HG03575 (cell line): ENCODE results near the gene RTBDN.
"Not testable (repeated sequence)": the region's sequence is repeated elsewhere in the genome, so short reads cannot be mapped to it uniquely, and the experiment has no call there.

Experiments used
- ATAC-seq: cut with Tn5 transposase; IDR thresholded peaks from one replicate; pipeline ENCODE4 v1.9.1; 2021; ENCODE audit not compliant: unreplicated experiment, insufficient number of reproducible peaks, low FRiP score; ENCODE audit errors: extremely low read depth

RTBDN gene

DNA sequence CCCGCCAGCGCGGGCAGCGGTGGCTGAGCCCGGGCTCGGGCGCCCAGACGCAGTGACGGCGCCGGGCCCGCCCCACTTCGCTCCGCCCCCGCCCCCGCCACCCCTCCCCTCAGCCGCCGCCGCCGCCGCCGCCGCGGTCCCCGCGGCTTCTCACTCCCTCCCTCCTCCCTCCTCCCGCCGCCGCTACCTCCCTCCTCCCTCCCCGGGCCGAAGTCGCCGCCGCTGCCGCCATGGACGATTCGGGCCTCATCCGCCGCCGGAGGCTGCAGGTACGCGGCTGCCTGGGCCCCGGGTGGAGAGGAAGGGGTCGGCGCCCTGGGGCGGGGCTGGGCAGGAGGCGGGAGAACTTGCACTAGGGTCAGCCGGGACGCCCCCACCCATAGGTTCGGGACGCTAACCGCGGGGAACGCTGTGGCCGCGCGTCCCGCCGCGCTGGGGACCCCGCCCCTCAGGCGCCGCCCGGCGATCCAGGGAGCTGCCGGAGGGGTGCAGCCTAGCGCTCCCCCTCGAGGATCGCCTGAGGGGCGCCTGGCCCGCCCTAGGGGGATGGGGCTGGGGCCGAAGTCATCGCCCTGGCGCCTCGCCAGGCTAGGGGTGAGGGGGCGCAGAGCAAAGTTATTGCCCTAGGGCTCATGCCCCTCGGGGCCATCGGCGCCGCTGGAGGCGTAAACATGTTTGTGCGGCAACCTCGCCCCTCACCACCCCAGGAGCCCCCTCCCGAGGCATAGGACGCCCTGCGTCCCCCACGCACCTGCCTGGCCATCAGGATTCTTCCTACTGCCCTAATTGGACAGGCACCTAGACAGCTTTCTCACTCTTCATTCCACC lies 427 bp downstream of the RTBDN start:
- ATAC-seq = no peak

DNA sequence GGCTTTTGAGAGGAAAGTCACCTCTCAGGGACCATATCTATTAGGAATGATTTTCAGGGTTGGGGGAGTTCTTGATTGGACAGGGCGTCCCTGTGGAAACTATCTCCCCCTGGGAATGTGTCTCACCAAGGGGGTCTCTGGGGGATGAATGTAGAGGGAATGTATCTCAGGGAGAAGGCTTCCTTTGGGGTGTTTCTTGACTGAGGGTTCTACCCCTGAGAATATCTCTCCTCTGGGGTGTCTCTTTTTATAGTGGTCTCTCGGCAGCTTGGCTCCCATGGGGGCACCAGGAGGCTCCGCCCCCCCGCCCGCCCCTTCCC lies 1.0 kb downstream of the RTBDN start:
- ATAC-seq = no peak

- no peak for ATAC-seq
These were observed 5.9 kb downstream of the RTBDN start for GRCh38 chr19:12828494-12828893.

- no peak for ATAC-seq
These were observed 8.9 kb downstream of the RTBDN start for GRCh38 chr19:12825254-12826131.

DNA sequence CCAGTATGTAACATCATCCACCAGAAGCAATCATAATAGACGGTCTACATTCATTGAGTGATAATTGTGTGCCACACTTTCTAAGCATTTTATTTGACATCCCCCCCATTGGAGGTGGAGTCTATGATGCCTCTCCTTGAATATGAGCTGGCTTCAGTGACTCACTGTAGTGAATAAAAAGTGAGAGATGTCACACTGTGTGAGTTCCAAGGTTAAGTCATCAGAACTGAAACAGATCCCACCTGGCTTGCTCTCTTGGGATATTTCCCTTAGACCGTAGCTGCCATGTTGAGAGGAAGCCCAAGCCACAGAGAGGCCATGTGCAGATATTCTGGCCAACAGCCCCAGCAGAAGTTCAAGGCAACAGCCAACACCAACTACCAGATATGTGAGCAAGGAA lies 12.6 kb downstream of the RTBDN start:
- no peak for ATAC-seq

- not testable (repeated sequence) for ATAC-seq
These were observed 16.6 kb downstream of the RTBDN start for GRCh38 chr19:12817810-12818209.

- not testable (repeated sequence) for ATAC-seq
These were observed 17.2 kb downstream of the RTBDN start for GRCh38 chr19:12817188-12817587.

DNA sequence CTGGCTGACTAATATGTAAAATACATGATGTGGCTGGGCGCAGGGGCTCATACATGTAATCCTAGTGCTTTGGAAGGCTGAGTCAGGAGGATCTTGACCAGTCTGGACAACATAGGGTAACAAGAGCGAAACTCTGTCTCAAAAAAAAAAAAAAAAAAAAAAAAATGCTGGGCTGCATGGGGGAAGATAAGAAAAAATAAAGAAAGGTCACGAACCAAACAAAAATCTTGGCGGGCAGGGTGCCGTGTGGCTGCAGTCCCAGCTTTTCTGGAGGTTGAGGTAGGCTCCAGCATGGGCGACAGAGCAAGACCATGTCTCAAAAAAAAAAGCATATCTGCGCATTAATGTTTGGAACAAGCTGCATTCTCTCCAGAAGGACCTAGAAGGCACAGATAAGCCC lies 19.3 kb downstream of the RTBDN start:
- no peak for ATAC-seq

DNA sequence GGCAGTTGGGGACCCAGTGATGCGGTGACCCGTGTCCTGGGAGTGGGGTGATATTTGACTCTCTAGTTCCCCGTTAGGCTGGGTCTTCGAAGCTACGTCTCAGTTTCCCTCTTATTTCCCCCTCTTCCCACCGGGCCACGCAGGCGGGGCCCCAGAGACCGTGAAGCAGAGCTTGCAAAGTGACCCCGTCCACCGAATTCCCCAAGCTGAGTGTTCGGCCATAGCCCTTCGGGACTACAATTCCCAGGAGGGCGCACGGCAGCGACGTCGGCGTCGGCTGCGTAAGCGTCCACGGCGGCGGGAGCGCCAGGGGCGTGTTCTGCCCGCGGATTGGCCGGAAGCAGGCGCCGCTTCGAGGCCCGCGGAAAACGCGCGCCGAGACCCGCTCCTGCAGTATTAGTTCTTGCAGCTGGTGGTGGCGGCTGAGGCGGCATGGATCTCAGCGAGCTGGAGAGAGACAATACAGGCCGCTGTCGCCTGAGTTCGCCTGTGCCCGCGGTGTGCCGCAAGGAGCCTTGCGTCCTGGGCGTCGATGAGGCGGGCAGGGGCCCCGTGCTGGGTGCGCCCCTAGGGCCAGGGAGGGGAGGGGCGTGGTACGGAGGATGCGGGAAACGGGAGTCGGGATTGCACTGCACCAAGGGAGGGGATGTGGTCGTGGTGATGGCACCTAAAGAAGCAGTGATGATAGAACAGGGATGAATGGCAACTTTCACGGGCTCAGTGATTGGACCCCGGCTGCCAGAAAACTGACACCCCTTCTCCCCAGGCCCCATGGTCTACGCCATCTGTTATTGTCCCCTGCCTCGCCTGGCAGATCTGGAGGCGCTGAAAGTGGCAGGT lies 27.9 kb downstream of the RTBDN start, which contains the start of gene RNASEH2A:
TSS of gene RNASEH2A (plus strand) at position 343 of the 840 bp plus-strand sequence. CDS start at position 433, 90 bp downstream.
- ATAC-seq = no peak

DNA sequence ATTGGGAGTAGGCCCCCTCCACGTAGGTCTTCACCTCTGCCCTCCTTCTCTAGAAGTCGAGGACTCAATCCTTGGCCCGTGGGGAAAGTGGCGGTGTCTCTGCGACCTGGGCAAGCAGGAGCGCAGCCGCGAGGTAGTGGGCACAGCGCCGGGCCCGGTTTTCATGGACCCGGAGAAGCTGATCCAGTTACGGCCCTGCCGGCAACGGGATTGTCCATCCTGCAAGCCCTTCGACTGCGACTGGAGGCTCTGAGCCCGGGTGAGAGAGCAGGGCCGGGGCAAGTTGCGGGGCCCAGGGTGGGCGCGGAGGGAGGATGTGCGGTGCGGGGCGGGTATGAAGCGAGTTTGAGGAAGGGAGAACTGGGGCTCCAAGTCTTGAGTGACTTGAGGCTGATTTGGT lies 30.3 kb downstream of the RTBDN start:
- no peak for ATAC-seq

DNA sequence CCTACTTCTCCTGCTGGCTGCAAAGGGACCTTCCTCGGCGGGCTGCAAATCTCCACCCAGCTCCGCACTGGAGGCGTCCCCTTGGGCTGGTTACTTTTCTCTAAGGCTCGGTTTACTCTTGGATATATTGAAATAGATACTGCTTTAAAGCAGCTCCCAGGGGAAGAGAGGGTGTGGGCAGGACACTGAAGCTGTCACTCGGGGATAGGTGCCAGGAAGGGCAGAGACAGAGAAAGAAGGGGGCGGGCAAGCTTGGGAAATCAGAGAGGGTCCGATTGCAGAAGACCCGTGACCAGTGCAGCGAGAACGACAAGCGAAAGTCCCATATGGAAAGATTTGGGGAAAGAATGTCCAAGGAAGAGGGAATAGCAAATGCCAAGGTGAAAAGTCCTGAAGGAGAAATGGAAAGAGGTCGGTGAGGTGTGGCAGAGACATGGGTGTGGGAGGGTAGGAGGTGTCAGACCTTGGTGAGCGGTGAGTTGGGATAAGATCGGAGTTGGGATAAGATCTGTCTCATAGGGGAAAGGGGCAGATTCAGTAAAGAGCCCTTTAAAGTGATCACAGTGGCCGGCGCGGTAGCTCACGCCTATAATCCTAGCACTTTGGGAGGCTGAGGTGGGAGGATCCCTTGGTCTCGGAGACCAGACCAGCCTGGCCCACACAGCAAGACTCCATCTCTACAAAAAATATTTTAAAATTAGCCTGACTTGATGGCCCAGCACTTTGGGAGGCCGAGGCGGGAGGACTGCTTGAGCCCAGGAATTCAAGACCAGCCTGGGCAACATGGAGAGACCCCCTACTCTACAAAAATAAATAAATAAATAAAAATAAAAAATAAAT lies 31.9 kb downstream of the RTBDN start:
- no peak for ATAC-seq

DNA sequence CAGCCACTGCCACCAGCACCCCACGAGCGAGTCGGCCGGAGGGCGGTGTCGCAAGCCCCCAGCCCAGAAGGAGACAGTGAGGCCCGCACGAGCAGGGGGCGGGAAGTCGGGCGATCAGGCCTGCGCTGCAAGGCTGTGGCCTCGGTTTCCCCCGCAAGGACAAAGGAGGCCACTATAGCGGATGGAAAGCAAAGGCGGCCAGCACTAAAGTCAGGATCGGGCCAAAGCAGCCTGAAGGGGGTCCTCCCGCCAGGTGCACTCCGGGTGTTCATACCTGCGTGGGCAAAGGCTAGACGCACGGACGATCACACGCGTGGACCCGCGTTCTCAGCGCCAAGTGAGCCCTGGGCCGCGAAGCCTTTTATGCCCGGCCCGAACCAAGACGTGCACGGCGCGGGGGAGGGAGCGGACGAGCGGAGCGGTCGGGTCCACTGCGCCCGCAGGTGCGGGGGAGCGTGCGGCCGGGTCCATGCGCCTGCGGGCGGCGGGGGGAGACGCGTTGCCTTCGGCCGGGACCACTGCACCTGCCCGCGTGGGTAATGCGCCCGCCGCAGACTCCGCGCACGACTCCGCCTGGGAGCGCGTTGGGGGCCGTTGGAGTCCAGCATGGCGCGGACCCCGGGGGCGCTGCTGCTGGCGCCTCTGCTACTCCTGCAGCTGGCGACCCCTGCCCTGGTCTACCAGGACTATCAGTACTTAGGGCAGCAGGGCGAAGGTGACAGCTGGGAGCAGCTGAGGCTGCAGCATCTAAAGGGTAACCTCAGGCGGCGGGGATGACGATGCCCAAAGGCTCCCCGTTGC lies 32.7 kb downstream of the RTBDN start, which contains the start of the genes PRDX2 and THSD8:
TSS of gene PRDX2 (minus strand) at position 335 of the 801 bp plus-strand sequence. CDS start 539 bp downstream, outside the sequence.
TSS of gene THSD8 (plus strand) at position 604 of the 801 bp plus-strand sequence. CDS start at position 607, 3 bp downstream.
- ATAC-seq = no peak

DNA sequence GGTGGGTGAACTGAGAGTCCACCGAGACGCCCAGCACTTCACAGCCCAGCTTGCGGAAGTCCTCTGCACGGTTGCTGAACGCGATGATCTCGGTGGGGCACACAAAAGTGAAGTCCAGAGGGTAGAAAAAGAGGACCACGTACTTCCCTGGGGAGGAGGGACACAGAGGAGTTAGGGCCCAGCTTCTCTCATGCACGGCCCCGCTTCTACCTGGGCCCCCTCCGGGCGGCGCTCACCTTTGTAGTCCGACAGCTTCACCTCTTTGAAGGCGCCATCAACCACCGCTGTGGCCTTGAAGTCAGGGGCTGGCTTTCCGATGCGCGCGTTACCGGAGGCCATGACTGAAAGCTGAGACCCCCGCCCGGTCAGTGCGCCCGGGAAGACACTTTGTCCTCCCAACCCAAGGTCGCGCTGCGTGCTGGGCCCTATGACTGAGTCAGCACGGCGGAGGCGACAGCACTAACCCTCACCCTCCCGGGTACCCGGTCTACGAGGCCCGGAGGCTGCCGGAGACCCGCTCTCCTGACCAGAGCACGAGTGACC lies 33.4 kb downstream of the RTBDN start:
- no peak for ATAC-seq

DNA sequence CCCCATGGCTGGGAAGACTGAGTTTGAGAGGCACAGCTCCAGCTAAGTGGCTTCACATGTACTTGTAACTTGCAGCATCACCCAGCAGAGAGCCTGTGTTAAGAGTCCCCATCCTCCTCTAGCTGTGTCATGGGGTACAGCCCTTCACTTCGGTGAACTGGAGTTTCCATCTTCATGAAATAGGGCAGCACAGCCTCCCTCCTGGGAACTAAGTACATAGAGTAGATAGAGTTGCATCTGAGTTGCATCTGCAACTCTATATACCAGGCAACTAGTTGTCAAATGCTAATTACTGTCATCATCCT lies 34.0 kb downstream of the RTBDN start:
- ATAC-seq = no peak

- ATAC-seq = no peak
These were observed 34.5 kb downstream of the RTBDN start for GRCh38 chr19:12799742-12800465.

DNA sequence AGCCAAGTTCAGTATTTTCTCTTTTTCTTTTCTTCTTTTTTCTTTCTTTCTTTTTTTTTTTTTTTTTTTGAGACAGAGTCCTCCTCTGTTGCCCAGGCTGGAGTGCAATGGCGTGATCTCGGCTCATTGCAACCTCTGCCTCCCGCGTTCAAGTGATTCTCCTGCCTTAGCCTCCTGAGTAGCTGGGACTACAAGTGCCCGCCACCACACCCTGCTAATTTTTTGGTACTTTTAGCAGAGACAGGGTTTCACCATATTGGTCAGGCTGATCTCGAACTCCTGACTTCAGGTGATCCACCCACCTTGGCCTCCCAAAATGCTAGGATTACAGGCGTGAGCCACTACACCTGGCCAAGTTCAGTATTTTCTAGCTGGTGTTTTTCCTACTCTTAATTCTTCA lies 36.8 kb downstream of the RTBDN start:
- ATAC-seq = not testable (repeated sequence)

DNA sequence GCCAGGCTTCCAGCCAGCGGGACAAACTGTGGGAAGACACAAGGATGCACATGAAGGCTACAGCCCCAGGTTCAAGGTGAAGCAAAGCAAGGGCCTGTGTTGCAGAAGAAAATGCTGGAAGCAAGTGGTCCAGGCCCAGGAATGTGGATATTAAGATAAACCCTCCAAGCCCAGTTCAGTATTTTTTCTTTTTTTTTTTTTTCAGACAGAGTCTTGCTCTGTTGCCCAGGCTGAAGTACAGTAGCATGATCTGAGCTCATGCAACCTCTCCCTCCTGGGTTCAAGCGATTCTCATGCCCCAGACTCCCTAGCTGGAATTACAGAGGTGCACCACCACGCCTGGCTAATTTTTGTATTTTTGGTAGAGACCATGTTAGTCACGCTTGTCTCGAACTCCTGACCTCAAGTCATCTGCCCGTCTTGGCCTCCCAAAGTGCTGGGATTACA lies 37.2 kb downstream of the RTBDN start:
- ATAC-seq = no peak
